Heart left ventricle (tissue), 13 donors: ENCODE results near the gene NFIC.

ENCODE experiments used
- POLR2A ChIP-seq, 2 donors: fragments of 450-650 bp; IDR thresholded peaks; one replicate each; pipeline ENCODE4 v1.6.1; 2017; ENCODE audit warnings: antibody characterized with exemption in 2 of 2, mild to moderate bottlenecking in 2 of 2, moderate library complexity in 2 of 2
- TF ChIP-seq, protein P1 (sequence below), 12 donors: fragments of 200-600 bp; sonication (generic) in 4 of 12; IDR thresholded peaks; one replicate each; pipeline versions ENCODE4 v1.5.0 to v1.8.0; 2018 to 2022; ENCODE audit warnings: antibody characterized with exemption in 12 of 12, mild to moderate bottlenecking in 5 of 12
- donor health status: ischemic (EF 13 %, LVEDD 7.1; RV severe dilation, severe dysfunction).
- donor health status: DM: no; HTN: yes; CAD: no.
- donor health status: DM: no; HTN: no; CAD: no.
- donor health status: ischemic (EF 25% LVEDD 6.9; RV normal size, moderate dysfunction).
- donor health status: ischemic (EF 25% LVEDD 5.7; RV mildly dilated, moderate dysfunction).
- donor health status: ischemic (EF 35%, LVEDD 5.7; RV mildly dilated, moderate dysfunction).
- donor health status: nonischemic (EF 11% LVEDD 7.7; RV severe dilation, severe dysfunction).
- donor health status: DM: yes; HTN: yes; CAD: no.
- donor health status: PGD.
- donor health status: ischemic (EF 29% LVEDD 5.4; RV normal size, mild dysfunction).
- donor health status: nonischemic (EF 23%, LVEDD 6.1; RV moderate dilation, normal function).

DNA sequence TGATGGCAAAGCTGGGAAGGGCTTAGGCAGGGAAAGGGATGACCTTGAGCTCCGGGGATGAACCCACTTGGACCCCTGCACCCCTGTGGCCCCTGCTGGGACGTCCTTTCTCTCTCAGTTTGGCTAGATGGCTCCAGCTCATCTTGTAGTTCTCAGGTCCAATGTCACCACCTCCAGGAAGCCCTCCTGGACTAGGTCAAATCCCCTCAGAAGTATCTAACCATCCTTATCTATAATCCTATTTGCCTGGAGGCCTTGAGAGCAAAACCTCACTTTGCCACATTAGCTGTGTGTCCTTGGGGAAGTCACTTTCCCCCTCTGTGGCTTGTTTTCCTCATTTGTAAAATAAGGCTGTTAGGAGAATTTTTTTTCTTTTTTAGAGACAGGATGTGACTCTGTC is 42.7 kb upstream of the NFIC start:
- TF ChIP-seq POLR2A (IDR thresholded peaks at IDR 0.05): no peak
- TF ChIP-seq, protein P1, sequence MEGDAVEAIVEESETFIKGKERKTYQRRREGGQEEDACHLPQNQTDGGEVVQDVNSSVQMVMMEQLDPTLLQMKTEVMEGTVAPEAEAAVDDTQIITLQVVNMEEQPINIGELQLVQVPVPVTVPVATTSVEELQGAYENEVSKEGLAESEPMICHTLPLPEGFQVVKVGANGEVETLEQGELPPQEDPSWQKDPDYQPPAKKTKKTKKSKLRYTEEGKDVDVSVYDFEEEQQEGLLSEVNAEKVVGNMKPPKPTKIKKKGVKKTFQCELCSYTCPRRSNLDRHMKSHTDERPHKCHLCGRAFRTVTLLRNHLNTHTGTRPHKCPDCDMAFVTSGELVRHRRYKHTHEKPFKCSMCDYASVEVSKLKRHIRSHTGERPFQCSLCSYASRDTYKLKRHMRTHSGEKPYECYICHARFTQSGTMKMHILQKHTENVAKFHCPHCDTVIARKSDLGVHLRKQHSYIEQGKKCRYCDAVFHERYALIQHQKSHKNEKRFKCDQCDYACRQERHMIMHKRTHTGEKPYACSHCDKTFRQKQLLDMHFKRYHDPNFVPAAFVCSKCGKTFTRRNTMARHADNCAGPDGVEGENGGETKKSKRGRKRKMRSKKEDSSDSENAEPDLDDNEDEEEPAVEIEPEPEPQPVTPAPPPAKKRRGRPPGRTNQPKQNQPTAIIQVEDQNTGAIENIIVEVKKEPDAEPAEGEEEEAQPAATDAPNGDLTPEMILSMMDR (IDR thresholded peaks at IDR 0.05): no peak
